ENCODE measurements around the gene MYO15B. TPM values are rescaled to one million over a fixed set of nuclear protein-coding genes. Genes with fewer than 3 reads are reported as not detected.
A peak's percentile ranks its signal among the peaks of the same experiment; 100 is the strongest.

The MYO15B gene
- total and polyA plus RNA-seq, 2 of the 13 experiments (the other 11 are each of a cell fraction or from before 2014, with no cell fraction given): 2.8 to 8.1 TPM

GRCh38 chr17:75610103-75610984 is 22.7 kb downstream of the MYO15B start (continued):
- TF ChIP-seq KLF16 (CRISPR knock-in tag; IDR thresholded peaks at IDR 0.05) (peak in 1 of 2 experiments; percentile 22; a peak in 1 of 4 replicates), SMYD3 (CRISPR knock-in tag; IDR thresholded peaks at IDR 0.05) (no peak), NR2F1 (CRISPR knock-in tag; IDR thresholded peaks at IDR 0.05) (peak; percentile 59 to 88), ZNF790 (CRISPR knock-in tag; IDR thresholded peaks at IDR 0.05; ENCODE audit: borderline replicate concordance) (no peak), ZNF337 (CRISPR knock-in tag; IDR thresholded peaks at IDR 0.05; ENCODE audit: borderline replicate concordance, low read depth) (no peak), EHMT2 (IDR thresholded peaks at IDR 0.05; ENCODE audit: borderline replicate concordance, low read depth, low read length) (no peak), MATR3 (CRISPR knock-in tag; IDR thresholded peaks at IDR 0.05) (no peak), HOXA7 (CRISPR knock-in tag; IDR thresholded peaks at IDR 0.05) (no peak), ATF7 (IDR thresholded peaks at IDR 0.05) (no peak), ATF7 (CRISPR knock-in tag; IDR thresholded peaks at IDR 0.05) (no peak), KDM6A (CRISPR knock-in tag; IDR thresholded peaks at IDR 0.05; ENCODE audit: low read depth) (peak; percentile 70), EP300 (IDR thresholded peaks at IDR 0.05; ENCODE audit: low read depth in 2 of 2, low read length in 2 of 2) (peak in 1 of 2 experiments; percentile 17; a peak in 1 of 4 replicates), EP300 (CRISPR knock-in tag; IDR thresholded peaks at IDR 0.05; ENCODE audit: borderline replicate concordance) (peak; percentile 36; the same call in 1 of the 2 replicates), ZNF713 (CRISPR knock-in tag; IDR thresholded peaks at IDR 0.05) (no peak), KDM5A (IDR thresholded peaks at IDR 0.05; ENCODE audit: borderline replicate concordance, low read length) (no peak), HDAC2 (CRISPR knock-in tag; IDR thresholded peaks at IDR 0.05) (peak; percentile 32; the same call in 1 of the 2 replicates), YY1 (IDR thresholded peaks at IDR 0.05; ENCODE audit: insufficient read depth, insufficient replicate concordance, low read depth, low read length) (no peak), PRMT3 (CRISPR knock-in tag; IDR thresholded peaks at IDR 0.05; ENCODE audit: borderline replicate concordance, low read depth) (no peak), RFXAP (CRISPR knock-in tag; IDR thresholded peaks at IDR 0.05; ENCODE audit: borderline replicate concordance) (peak; percentile 21; the same call in 1 of the 2 replicates), NR2F2 (IDR thresholded peaks at IDR 0.05; ENCODE audit: borderline replicate concordance, low read depth) (no peak), SP2 (CRISPR knock-in tag; IDR thresholded peaks at IDR 0.05) (no peak), ZBTB8A (CRISPR knock-in tag; IDR thresholded peaks at IDR 0.05; ENCODE audit: borderline replicate concordance, low read depth) (no peak), NKX3-1 (CRISPR knock-in tag; IDR thresholded peaks at IDR 0.05) (no peak)
- TF ChIP-seq, protein P1, sequence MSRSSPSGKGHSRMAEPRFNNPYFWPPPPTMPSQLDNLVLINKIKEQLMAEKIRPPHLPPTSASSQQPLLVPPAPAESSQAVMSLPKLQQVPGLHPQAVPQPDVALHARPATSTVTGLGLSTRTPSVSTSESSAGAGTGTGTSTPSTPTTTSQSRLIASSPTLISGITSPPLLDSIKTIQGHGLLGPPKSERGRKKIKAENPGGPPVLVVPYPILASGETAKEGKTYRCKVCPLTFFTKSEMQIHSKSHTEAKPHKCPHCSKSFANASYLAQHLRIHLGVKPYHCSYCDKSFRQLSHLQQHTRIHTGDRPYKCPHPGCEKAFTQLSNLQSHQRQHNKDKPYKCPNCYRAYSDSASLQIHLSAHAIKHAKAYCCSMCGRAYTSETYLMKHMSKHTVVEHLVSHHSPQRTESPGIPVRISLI (CRISPR knock-in tag; IDR thresholded peaks at IDR 0.05; ENCODE audit: borderline replicate concordance): no peak

Data from HepG2 (cell line).